ENCODE results near the gene HOMER1.

Gene HOMER1

GRCh38 chr5:79464695-79465332 lies 49.1 kb downstream of the HOMER1 start:
- H3K4me3 ChIP-seq (ENCODE audit: low read length) = no peak overlapping the region
- TF ChIP-seq CTCF (IDR thresholded peaks at IDR 0.05; ENCODE audit: insufficient read depth, low read depth, low read length, missing control alignments) = peak; percentile 48
- DNase-seq (ENCODE audit: low read depth) = peak; percentile 45

DNA sequence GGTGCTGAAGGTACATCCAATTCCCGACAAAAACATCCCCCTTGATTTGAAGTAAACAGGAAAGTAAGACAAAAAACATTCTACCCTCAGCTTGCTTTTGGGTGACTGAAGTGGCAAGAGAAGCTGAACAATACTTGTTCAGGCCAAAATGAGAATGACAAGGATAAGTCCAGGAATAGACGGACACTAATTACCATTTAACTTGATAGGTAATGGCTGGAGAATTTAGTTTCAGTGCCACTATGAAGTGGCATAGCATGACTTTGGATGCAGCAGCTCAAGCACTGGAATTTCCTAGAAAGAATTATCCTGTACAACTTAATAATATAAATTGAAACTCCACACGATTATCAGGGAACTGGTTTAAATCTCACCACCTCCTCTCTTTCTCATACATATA lies 49.7 kb downstream of the HOMER1 start:
- no peak for TF ChIP-seq CTCF (IDR thresholded peaks at IDR 0.05; ENCODE audit: insufficient read depth, low read depth, low read length, missing control alignments)

GRCh38 chr5:79459626-79460025 lies 54.3 kb downstream of the HOMER1 start:
- H3K4me3 ChIP-seq (ENCODE audit: low read length) = no peak overlapping the region
- no peak for TF ChIP-seq CTCF (IDR thresholded peaks at IDR 0.05; ENCODE audit: insufficient read depth, low read depth, low read length, missing control alignments)
- no peak for DNase-seq (ENCODE audit: low read depth)

More for the DNA sequence above, 49.7 kb downstream of the HOMER1 start:
- no peak for DNase-seq (ENCODE audit: low read depth)
- no peak overlapping the region for H3K4me3 ChIP-seq (ENCODE audit: low read length)

GRCh38 chr5:79456890-79457583 lies 56.9 kb downstream of the HOMER1 start:
- no peak overlapping the region for H3K4me3 ChIP-seq (ENCODE audit: low read length)
- no peak for DNase-seq (ENCODE audit: low read depth)
- no peak for TF ChIP-seq CTCF (IDR thresholded peaks at IDR 0.05; ENCODE audit: insufficient read depth, low read depth, low read length, missing control alignments)

GRCh38 chr5:79456400-79456799 lies 57.5 kb downstream of the HOMER1 start:
- DNase-seq (ENCODE audit: low read depth) = no peak
- no peak overlapping the region for H3K4me3 ChIP-seq (ENCODE audit: low read length)
- TF ChIP-seq CTCF (IDR thresholded peaks at IDR 0.05; ENCODE audit: insufficient read depth, low read depth, low read length, missing control alignments) = no peak

DNA sequence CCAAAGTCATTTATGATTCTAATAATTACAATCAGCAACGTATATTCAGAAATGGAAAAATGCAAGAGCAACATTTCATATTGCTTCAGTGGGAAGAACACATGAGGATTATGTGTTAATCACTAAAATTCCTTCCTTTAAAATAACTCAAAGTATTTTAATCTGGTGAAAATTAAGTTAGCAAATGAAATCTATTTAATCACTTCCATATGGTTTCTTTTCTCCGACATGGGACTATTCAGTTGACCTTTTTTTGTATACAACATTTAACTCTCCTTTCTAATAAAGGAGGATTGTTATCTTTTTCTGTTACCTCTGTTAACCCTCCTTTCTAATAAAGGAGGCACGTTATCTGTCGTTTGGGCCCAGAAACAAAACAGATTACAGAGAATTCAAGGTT lies 59.9 kb downstream of the HOMER1 start:
- TF ChIP-seq CTCF (IDR thresholded peaks at IDR 0.05; ENCODE audit: insufficient read depth, low read depth, low read length, missing control alignments) = no peak
- no peak for DNase-seq (ENCODE audit: low read depth)
- H3K4me3 ChIP-seq (ENCODE audit: low read length) = no peak overlapping the region

DNA sequence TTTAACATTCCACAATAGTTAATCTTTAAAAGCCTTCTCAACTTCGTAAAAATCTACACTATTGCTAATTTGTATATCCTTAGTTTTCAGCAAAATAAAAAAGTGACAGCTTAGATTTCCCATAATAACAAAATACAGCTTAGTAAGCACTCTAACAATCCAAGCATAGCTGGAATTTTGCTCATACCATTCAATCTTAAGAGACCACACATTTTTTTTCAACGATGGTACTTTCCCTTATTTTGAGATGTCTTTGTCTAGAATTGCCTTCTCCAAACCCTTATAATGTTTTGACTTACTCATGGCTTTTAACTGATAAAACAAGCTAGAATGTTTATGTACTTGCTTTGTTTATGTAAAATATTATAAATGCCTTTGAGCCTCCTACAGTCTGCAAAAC lies 65.6 kb downstream of the HOMER1 start:
- no peak overlapping the region for H3K4me3 ChIP-seq (ENCODE audit: low read length)
- TF ChIP-seq CTCF (IDR thresholded peaks at IDR 0.05; ENCODE audit: insufficient read depth, low read depth, low read length, missing control alignments) = no peak
- DNase-seq (ENCODE audit: low read depth) = no peak
